GM20000 (cell line): ENCODE results near the gene AMOTL2.

Experiments used
- DNase-seq: peaks from one replicate; pipeline ENCODE4 v3.0.0; 2012; ENCODE audit warnings: low spot score
- CTCF ChIP-seq: IDR thresholded peaks from 2 replicates; pipeline ENCODE4 v1.5.1; 2012; ENCODE audit warnings: mild to moderate bottlenecking, control low read depth; ENCODE audit errors: extremely low read depth, missing control alignments

Gene AMOTL2

DNA sequence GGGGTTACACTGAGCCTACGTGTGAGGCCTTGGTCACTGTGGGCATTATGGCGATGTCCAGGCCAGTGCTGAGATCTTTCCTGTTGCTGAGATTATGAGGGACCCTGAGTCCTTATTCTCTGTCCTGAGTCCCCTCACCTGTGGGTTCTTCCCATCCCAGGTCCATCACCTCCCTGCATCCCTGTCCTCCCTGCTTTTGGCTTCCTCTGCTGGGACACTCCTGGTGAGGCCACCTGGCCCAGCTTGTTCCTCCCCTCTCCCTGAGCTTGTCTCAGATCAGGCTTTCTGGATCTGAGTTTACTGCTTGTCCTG is 36.1 kb downstream of the AMOTL2 start:
- DNase-seq = no peak
- TF ChIP-seq CTCF = no peak

GRCh38 chr3:134337511-134338200 is 36.6 kb downstream of the AMOTL2 start:
- DNase-seq = no peak
- no peak for TF ChIP-seq CTCF

DNA sequence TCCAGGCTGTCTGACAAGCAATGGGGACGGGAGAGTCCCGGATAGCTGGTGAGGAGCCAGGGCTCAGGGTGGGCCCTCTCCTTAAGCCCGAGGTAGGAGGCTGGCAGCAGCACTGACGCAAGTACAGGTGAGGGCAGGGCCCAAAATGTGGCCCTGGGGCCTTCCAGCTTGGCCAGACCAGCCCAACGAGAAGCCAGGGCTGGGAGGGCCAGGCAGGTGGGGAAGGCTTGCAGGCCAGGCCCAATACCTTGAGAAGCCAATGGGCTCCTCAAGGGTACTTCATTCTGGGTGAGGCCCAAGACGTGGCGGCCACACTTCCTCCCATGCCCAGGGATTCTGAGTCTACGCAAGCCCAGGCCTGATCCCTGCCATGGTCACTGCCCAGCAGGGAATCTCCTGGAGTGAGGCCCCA is 37.2 kb downstream of the AMOTL2 start:
- no peak for TF ChIP-seq CTCF
- no peak for DNase-seq

DNA sequence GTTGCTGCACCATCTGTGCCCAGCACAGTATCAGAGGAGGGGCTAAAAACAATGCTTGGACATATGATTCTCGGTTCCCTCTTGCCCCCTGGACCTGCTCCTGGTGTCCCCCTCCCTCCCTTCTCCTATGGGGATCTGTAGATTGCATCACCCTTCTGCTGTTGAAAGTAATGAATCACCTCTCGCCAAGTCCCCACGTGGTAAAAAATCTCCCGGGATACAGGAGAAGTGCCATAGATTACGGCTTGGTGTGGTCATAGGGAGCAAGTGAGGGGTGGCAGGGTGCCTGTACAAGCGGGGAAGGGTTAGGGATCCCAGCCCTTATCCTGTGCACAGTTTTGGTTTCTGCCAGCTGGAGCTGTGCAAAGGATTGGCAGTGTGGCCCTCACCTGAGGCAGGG is 37.7 kb downstream of the AMOTL2 start:
- no peak for DNase-seq
- TF ChIP-seq CTCF = no peak

- no peak for TF ChIP-seq CTCF
- no peak for DNase-seq
Measured at GRCh38 chr3:134334901-134335280, 39.4 kb downstream of the AMOTL2 start.

- no peak for TF ChIP-seq CTCF
- no peak for DNase-seq
Measured at GRCh38 chr3:134334231-134334900, 39.9 kb downstream of the AMOTL2 start.

DNA sequence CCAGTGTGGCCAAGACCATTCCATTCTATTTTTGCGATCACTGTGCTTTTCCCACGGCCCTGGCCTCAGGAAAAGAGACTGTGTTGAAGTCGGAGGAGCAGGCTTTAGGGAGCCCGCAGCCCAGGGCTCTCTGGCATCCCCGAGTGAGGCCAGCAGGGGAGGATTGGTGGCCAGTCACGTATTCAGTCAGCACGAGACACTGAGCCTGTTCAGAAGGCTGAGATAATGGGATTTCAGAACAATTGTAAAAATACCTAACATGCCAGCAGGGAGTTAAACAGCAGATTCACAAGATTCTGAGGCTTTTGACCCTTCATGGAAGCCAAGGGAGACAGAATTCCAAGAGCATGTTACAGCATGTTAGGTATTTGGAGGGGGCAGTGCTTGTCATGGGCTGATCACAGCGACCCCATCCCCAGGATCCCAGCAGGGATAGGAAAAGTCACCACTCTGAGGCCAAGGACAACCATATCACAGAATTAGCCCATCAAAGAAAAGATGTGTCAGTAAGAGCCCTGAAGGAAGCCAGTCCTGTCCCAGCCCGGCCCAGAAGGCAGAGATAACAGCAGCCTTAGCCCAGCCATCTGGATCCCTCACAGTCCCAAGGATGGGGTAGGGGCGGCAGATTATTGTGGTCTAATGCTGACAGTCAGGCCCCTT is 40.6 kb downstream of the AMOTL2 start:
- DNase-seq = no peak

More for the DNA sequence above, 40.6 kb downstream of the AMOTL2 start:
- no peak for TF ChIP-seq CTCF
